ENCODE results near the gene KHDRBS2.

The KHDRBS2 gene

DNA sequence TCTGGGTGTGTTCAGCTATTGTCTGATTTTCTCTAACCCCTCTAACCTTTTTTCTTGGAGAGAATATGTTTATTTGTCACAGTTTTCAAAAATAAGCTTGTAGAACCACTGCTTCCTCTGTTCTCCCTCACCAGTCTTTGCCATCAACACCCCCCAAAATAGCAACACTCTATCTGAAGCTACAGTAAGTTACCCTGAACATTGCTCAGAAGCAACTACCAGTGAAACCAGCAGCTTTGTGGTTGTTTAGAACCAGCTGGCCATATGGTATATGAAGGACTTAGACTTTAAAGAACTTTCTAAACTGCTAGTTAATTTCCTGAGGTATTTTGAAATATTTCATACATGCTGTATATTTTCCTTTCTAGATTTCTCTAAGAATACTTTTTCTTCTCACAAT, 242.9 kb downstream of the KHDRBS2 start:
- H3K4me3 ChIP-seq (replicated peaks; ENCODE audit: insufficient read depth, low read length), result no peak overlapping the region
- H3K27me3 ChIP-seq (ENCODE audit: insufficient read depth, poor library complexity, severe bottlenecking), result no peaks in the 10 kb centered on the region
- DNase-seq (ENCODE audit: low read depth in 1 of 2, low spot score in 1 of 2), result no peak
- no peak overlapping the region for H3K27ac ChIP-seq (replicated peaks)
- TF ChIP-seq GABPA (IDR thresholded peaks at IDR 0.05; ENCODE audit: low read depth) (no peak), SPI1 (IDR thresholded peaks at IDR 0.05; ENCODE audit: borderline replicate concordance, low read depth) (no peak), REST (IDR thresholded peaks at IDR 0.05; ENCODE audit: insufficient replicate concordance, low read depth) (no peak), POLR2AphosphoS5 (IDR thresholded peaks at IDR 0.05; ENCODE audit: low read depth) (no peak)
- TF ChIP-seq, protein P1, sequence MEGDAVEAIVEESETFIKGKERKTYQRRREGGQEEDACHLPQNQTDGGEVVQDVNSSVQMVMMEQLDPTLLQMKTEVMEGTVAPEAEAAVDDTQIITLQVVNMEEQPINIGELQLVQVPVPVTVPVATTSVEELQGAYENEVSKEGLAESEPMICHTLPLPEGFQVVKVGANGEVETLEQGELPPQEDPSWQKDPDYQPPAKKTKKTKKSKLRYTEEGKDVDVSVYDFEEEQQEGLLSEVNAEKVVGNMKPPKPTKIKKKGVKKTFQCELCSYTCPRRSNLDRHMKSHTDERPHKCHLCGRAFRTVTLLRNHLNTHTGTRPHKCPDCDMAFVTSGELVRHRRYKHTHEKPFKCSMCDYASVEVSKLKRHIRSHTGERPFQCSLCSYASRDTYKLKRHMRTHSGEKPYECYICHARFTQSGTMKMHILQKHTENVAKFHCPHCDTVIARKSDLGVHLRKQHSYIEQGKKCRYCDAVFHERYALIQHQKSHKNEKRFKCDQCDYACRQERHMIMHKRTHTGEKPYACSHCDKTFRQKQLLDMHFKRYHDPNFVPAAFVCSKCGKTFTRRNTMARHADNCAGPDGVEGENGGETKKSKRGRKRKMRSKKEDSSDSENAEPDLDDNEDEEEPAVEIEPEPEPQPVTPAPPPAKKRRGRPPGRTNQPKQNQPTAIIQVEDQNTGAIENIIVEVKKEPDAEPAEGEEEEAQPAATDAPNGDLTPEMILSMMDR (IDR thresholded peaks at IDR 0.05; ENCODE audit: insufficient read depth, low read length), result no peak

DNA sequence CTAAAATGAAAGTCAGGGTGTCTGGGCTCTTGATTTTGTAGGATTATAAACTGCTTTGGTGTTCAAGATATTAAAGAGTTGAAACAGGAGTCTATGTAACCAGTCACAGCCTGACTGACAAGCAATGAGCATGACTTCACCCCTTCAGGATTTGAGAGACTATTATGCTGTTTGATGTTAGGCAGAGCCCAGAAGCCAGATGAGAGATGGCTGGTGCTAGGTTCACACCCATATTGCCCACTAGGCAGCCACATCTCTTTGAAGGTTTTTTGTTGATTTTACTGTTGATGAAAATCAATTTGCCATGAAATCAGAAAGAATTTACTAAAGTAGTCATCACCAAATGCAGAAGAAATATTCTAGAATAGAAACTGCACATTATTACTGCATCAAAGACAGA, 243.6 kb downstream of the KHDRBS2 start:
- no peak for DNase-seq (ENCODE audit: low read depth in 1 of 2, low spot score in 1 of 2)
- Histone ChIP-seq H3K4me3 (replicated peaks; ENCODE audit: insufficient read depth, low read length) (no peak overlapping the region), H3K27ac (replicated peaks) (no peak overlapping the region), H3K27me3 (ENCODE audit: insufficient read depth, poor library complexity, severe bottlenecking) (no peaks in the 10 kb centered on the region)
- TF ChIP-seq POLR2AphosphoS5 (IDR thresholded peaks at IDR 0.05; ENCODE audit: low read depth), result no peak
- TF ChIP-seq GABPA (IDR thresholded peaks at IDR 0.05; ENCODE audit: low read depth), result no peak
- TF ChIP-seq REST (IDR thresholded peaks at IDR 0.05; ENCODE audit: insufficient replicate concordance, low read depth), result no peak
- TF ChIP-seq, protein P1 (IDR thresholded peaks at IDR 0.05; ENCODE audit: insufficient read depth, low read length), result no peak
- TF ChIP-seq SPI1 (IDR thresholded peaks at IDR 0.05; ENCODE audit: borderline replicate concordance, low read depth), result no peak

GRCh38 chr6:62039605-62040004, 246.4 kb downstream of the KHDRBS2 start:
- Histone ChIP-seq H3K27me3 (ENCODE audit: insufficient read depth, poor library complexity, severe bottlenecking) (no peaks in the 10 kb centered on the region), H3K4me3 (replicated peaks; ENCODE audit: insufficient read depth, low read length) (no peak overlapping the region), H3K27ac (replicated peaks) (no peak overlapping the region)
- no peak for DNase-seq (ENCODE audit: low read depth in 1 of 2, low spot score in 1 of 2)
- no peak for TF ChIP-seq SPI1 (IDR thresholded peaks at IDR 0.05; ENCODE audit: borderline replicate concordance, low read depth)
- no peak for TF ChIP-seq REST (IDR thresholded peaks at IDR 0.05; ENCODE audit: insufficient replicate concordance, low read depth)
- TF ChIP-seq, protein P1 (IDR thresholded peaks at IDR 0.05; ENCODE audit: insufficient read depth, low read length), result no peak
- TF ChIP-seq POLR2AphosphoS5 (IDR thresholded peaks at IDR 0.05; ENCODE audit: low read depth), result no peak
- no peak for TF ChIP-seq GABPA (IDR thresholded peaks at IDR 0.05; ENCODE audit: low read depth)
